HEK293T (cell line): ENCODE results near the gene MACROD2.

Experiments used
- HDGF ChIP-seq: fragments of 450-650 bp; IDR thresholded peaks from 2 replicates; pipeline ENCODE4 v1.6.1; 2017; ENCODE audit warnings: antibody characterized with exemption, borderline replicate concordance
- TARDBP ChIP-seq: fragments of 450-650 bp; IDR thresholded peaks from 2 replicates; pipeline ENCODE4 v1.6.1; 2016
- ZNF384 ChIP-seq: fragments of 450-650 bp; IDR thresholded peaks from 2 replicates; pipeline ENCODE4 v1.6.1; 2016

DNA sequence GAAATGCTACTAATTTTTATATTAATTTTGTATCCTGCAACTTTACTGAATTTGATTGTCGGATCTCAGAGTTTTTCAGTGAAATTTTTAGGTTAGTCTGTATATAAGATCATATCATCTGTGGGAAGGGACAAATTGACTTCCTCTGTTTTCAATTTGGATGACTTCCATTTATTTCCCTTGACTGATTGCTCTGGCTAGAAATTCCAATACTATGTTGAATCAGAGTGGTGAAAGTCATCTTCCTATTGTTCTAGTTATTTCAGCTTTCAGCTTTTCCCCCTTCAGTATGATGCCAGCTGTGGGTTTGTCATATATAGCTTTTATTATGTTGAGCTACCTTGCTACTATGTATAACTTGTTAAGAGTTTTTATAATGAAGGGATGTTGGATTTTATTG, 1806.7 kb downstream of the MACROD2 start:
- TF ChIP-seq ZNF384 (no peak), TARDBP (no peak), HDGF (no peak)
